Epithelial cell of proximal tubule (primary cell): Measurements from ENCODE around the gene RPAP3. TPM values are rescaled to one million over a fixed set of nuclear protein-coding genes. Genes with fewer than 3 reads are reported as not detected.
"Not testable (repeated sequence)": the region's sequence is repeated elsewhere in the genome, so short reads cannot be mapped to it uniquely, and the experiment has no call there.

Experiments
- DNase-seq: peaks from one replicate; pipeline ENCODE4 v3.0.0-alpha.2; 2011; ENCODE audit warnings: low read depth
- H3K4me3 ChIP-seq: 2 replicates; pipeline ENCODE4 v1.5.1; 2011; ENCODE audit warnings: low read depth, mild to moderate bottlenecking, low read length
- CTCF ChIP-seq: conservative IDR thresholded peaks from 2 replicates; pipeline ENCODE4 v1.5.1; 2012; ENCODE audit warnings: low read depth, mild to moderate bottlenecking, low read length
- total RNA-seq: library from RNA; depleted of rRNA; stranded (reverse); fragments of >200 nt; gene quantifications from 2 replicates; pipeline ENCODE4 v1.2.3, GENCODE V29; 2015

RPAP3 gene
- total RNA-seq, 1 donor from 2014 or later = 23.1 TPM

- no peak overlapping the region for H3K4me3 ChIP-seq
- TF ChIP-seq CTCF = peak; percentile 61
- peak; percentile 13 for DNase-seq
Measured at GRCh38 chr12:47651368-47652254, 54.2 kb downstream of the RPAP3 start.

GRCh38 chr12:47650469-47650868 is 55.4 kb downstream of the RPAP3 start:
- TF ChIP-seq CTCF = no peak
- H3K4me3 ChIP-seq = no peak overlapping the region
- no peak for DNase-seq

GRCh38 chr12:47649381-47649780 is 56.4 kb downstream of the RPAP3 start:
- DNase-seq = no peak
- H3K4me3 ChIP-seq = no peak overlapping the region
- TF ChIP-seq CTCF = no peak

GRCh38 chr12:47648056-47648579 is 57.7 kb downstream of the RPAP3 start:
- H3K4me3 ChIP-seq = no peak overlapping the region
- DNase-seq = no peak
- TF ChIP-seq CTCF = no peak

- not testable (repeated sequence) for DNase-seq
Measured at GRCh38 chr12:47642310-47642709, 63.5 kb downstream of the RPAP3 start.

GRCh38 chr12:47636908-47637780 is 68.7 kb downstream of the RPAP3 start:
- no peak overlapping the region for H3K4me3 ChIP-seq
- no peak for DNase-seq
- TF ChIP-seq CTCF = peak; percentile 70

More at GRCh38 chr12:47642310-47642709, 63.5 kb downstream of the RPAP3 start:
- not testable (repeated sequence) for H3K4me3 ChIP-seq

GRCh38 chr12:47635770-47636169 is 70.1 kb downstream of the RPAP3 start:
- not testable (repeated sequence) for DNase-seq, H3K4me3 ChIP-seq
